Activated T-cell treated with anti-CD3 and anti-CD28 coated beads, Interleukin-2, amount 50 U/mL, for 1 hour (primary cell): ENCODE measurements around the gene MTMR4.
"Not testable (repeated sequence)": the region's sequence is repeated elsewhere in the genome, so short reads cannot be mapped to it uniquely, and the experiment has no call there.

Source experiments
- DNase-seq: peaks from one replicate; pipeline ENCODE4 v3.0.0-alpha.2; 2020

The MTMR4 gene

DNA sequence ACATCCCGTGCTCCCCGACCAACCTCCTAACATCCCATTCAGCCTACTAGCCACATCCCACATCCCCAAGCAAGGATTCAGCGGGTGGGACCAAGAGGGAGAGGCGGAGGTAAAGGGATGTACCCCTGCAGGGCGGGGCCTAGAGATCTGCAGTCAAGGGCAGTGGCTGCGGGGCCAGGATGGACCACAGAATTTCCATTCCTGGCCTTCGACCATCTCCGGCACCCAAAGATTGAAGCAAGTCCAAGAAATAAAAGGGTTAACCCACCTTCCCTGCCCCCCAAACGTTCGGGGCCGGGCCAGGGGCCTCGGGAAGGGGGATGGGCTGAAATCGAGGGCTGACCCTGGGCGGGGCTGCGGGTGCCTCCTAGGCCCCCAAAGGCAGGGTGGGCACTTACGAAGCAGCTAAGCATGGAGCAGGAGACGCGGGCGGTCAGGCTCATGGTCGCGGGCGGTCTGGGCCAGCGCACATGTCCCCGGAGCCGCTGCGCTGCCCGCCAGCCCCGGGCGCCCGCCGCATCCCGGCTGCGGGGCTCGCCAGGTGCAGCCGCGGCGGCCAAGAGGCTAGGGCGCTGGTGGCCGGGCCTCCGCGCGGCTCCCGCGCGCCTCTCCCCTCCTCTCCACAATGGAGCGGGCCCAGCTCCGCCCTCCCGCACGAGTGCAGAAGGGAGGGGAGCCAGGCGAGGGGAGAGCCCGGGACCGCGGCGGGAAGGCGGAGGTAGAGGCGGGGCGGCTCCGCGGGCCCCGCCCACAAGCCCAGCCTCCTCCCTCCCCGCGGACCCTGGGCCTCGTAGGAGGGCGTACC is at the start of gene MTMR4:
TSS of gene MTMR4 (minus strand) at position 674 of the 805 bp plus-strand sequence. CDS start at position 443, 231 bp downstream.
- DNase-seq, result peak; percentile 77

DNA sequence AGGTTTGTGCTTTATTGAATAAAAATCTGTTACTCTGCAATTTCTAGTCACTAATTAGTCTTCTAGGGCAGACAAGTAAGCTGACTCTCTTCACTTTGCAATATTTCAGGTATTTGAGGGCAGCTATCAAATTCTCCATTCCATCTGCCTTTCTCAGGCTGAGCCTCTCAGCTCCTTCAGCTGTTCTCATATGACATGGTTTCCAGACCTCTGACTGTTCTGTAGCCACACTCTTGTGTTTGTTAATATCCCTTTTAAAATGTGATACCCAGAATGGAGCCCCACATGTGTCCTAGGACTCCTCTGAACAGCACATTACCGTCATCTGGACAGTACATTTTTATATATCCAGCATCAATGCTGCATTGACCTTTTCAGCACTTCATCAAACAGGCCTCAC is 46.1 kb upstream of the MTMR4 start:
- no peak for DNase-seq

- DNase-seq, result no peak
These were observed 43.5 kb upstream of the MTMR4 start for GRCh38 chr17:58557981-58558380.

- DNase-seq, result no peak
These were observed 42.4 kb upstream of the MTMR4 start for GRCh38 chr17:58556833-58557250.

GRCh38 chr17:58555109-58555508 is 40.7 kb upstream of the MTMR4 start:
- not testable (repeated sequence) for DNase-seq

- DNase-seq, result no peak
These were observed 26.8 kb upstream of the MTMR4 start for GRCh38 chr17:58541249-58541648.

GRCh38 chr17:58539698-58540097 is 25.3 kb upstream of the MTMR4 start:
- no peak for DNase-seq

DNA sequence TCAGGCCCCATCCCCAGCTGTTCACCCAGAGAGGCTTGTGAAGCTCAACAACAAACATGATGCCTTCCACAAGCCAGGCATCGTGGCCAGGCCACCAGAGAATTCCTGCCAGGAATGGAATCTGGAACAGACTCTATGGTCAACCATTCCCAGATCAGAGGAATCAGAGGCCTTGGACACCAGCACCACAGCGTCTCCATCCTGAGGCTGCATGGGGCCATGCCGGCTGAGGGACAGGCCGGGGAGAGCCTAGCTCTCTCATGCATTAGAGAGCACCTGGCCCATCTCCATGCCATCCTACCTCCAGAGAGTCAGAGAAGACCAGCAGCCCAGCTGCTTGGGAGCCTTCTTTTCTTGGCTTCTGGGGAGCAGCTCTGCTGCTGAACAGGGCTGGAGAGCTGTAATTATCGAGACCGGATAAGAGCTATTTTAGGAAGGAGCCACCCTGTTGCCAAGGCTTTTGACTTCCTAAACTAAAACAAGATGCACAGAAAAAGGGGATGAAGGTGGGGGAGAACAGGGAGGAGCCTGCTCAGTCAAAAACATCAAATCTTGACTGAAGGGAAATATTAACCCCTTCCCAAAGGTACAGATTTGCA is 24.5 kb upstream of the MTMR4 start:
- DNase-seq, result no peak

DNA sequence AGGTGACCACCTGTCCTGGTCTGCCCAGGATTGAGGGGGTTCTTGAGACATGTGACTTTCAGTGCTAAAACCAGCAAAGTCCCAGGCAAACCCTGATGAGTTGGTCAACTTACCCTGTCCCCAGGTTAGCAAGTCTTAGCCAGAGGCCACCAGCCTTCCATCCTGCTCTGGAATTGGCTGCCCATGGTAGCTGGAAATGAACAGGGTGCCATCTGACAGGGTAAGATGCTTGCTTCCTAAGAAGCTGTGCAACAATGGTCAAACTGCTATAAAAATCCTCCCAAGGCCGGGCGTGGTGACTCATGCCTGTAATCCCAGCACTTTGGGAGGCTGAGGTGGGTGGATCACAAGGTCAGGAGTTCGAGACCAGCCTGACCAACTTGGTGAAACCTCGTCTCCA is 22.8 kb upstream of the MTMR4 start:
- DNase-seq, result no peak

- no peak for DNase-seq
These were observed 22.1 kb upstream of the MTMR4 start for GRCh38 chr17:58536542-58536941.

DNA sequence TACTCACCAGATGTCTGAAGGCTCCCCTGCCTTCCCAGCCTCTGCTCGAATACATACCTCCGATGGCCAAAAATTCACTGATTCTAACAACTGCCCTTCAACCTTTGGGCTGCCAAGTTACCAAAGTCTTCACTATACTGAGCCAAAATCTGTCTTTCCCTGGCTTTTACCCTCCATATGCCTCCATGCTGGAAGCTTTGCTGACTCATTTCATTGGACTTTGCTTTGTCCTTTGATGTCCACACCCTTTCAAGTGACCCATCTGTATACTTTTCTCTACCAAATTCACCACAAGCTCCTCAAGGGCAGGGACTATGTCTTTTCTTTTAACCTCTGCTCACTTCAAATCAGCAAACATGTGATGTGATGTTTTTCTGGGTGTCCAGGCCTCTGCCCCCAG is 21.0 kb upstream of the MTMR4 start:
- no peak for DNase-seq

- no peak for DNase-seq
These were observed 20.5 kb upstream of the MTMR4 start for GRCh38 chr17:58534901-58535421.

DNA sequence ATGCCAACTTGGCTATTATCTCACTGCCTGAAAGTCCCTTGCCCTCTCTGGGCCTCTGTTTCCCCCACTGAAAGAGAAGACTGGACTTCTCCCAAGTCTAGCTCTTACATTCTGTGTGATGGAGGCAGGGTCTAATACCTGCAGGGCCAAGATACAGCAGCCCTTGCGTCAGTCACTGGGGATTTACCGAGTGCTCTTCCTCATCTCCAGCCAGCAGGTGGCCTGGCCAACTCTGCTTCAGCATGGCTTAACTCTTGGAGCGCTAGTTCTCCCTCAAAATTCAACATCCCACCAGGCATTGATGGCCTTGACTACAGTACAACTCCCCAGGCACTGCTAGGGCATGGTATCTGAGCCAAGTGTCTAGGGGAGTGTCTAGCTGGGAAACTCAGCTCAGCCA is 19.9 kb upstream of the MTMR4 start:
- DNase-seq, result no peak

GRCh38 chr17:58533616-58534188 is 19.3 kb upstream of the MTMR4 start:
- DNase-seq, result no peak

DNA sequence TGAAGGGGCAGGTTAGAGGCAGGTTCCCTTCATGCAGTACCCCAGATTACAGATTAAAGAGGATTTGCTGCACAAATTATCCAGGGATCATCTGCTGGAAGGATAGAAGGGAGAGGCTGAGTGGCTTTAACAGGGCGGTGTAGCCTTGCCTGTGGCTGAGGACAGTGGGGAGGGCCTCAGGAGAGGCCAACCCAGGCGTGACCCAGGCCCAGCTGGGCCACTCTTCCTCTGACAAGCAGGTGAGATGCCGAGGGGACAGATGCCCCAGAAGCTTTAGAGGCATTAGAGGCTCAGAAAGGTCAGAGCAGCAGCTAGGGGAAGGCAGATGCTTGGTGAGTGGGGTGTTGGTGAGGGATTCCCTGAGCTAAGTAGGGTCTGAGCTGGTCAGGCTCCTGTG is 18.1 kb upstream of the MTMR4 start:
- DNase-seq, result no peak

DNA sequence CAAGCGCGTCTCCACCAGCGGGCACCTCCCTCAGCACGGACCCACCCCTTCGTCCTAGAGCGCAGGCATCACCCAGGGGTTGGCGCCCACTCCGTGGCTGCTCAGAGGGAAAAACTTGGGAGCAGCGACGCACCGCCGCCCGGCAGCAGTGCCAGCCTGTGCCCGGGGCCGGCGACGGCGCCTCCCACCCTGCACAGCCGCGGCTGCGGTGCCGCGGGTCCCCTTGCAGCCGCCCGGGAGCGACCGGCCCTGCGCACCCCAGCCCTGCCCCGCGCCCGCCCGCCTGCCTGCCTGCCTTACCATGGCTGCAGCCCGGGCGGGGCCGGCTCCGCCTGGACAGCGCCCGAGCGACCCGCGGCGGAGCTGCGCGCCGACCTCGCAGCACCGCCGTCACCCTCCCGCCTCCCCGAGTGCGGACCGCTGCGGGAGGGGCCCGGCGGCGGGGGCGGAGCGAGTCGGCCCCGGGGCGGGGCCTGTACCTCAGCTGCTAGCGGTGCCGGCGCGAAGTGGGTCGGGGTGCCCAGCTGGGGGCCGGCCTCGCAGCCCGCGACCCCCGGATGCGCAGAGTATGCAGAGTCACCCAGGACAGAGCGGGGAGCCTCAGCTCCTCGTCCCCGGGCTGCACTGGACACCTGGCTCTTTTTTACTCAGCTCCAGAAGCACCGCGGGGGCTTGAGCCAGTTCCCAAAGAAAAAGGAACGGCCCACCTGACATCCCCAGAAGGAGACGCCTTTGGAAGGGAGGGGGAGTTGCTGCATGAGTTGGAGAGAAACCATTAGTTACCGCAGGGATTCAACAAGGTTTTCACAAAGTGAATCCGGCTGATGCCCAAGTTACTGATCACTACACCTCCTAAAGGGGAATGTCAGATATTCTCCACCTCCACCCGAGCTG is 17.5 kb upstream of the MTMR4 start:
- peak; percentile 77 for DNase-seq

- peak; percentile 22 for DNase-seq
These were observed 16.7 kb upstream of the MTMR4 start for GRCh38 chr17:58531122-58531521.

DNA sequence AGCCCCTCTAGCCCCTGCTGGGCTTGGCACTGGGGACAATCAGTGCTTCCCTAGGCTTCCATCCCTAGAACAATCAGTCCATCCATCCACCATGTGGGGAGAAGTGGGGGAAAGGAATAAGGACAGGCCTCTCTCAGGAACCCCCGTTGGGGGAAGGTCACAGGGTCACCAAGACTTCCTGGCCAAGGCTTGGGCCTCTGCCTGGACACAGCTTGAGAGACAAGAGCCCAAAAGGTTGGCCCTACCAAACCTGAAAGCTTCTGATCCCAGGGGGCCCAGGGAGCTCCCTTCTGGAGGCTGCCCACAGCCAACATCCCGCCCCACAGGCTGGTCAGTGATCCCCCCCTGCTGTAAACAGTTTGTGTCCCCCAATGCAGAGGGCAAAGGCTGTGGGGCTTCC is 16.2 kb upstream of the MTMR4 start:
- DNase-seq, result no peak

DNA sequence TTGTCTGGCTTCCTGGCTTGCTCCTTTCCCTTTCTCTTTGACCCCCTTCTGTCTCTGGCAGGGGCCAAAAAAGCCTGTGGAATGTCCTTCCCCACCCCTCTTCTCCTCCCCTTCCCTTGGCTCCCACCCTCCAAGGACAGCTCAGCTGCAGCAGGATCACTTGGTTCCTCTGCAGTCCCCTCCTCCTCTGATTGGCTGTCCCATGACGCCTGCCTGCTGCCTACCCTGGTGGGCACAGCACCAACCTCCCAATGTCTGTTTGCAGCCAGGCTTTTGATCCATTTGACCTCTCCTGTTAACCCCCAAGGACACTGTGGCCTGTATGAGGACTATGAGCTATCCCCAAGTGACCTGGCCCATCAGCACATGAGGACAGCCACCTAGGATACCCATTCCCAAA is 14.8 kb upstream of the MTMR4 start:
- no peak for DNase-seq

GRCh38 chr17:58528443-58528842 is 14.0 kb upstream of the MTMR4 start:
- DNase-seq, result no peak

DNA sequence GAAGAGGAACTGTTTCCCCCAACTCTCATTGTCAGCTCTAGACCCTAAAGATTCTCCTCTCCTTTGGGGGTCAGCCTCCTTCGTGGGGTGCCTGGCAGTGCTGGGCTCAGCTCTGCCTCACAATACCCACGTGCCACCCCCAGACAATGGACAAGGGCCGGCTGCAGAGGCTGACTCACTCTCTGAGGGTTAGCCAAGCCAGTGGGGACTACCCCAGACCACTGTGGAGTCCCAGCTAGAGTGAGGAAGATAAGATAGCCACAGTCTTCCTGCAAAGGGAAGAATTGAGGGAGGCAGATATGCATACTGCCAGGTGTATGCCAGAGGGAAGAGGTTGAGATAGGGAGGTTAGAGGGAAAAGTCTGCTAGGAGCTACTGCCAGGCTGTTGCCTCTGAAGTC is 13.5 kb upstream of the MTMR4 start:
- DNase-seq, result no peak

GRCh38 chr17:58527306-58527705 is 12.9 kb upstream of the MTMR4 start:
- DNase-seq, result no peak

DNA sequence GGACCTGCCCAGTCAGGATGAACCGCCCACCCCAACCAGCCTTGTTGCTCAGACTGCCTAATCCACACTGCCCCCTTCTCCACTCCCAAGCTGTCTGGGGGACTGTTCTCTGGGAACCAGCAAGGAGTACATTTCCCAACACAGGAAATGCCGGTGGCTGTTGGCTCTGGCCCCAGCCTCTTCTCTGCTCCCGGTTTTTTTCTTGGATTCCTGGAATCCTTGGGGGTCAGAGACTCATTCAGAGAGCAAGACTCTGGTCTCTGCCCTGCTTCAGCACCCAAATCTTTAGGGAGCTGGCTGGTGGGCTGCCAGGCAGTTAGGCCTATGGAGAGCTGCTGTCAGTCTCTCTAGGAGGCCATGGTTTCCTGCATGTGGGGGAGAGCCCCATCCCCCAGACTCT is 10.8 kb upstream of the MTMR4 start:
- DNase-seq, result no peak
